Mesodermal cell (in vitro differentiated cells): ENCODE data around the gene KCNC1.

Experiments
- H3K27ac ChIP-seq: 2 replicates; pipeline ENCODE4 v1.7.0; 2013; ENCODE audit warnings: mild to moderate bottlenecking, low read depth, low read length, moderate library complexity; ENCODE audit not compliant: severe bottlenecking
- H3K36me3 ChIP-seq: 2 replicates; pipeline ENCODE4 v1.7.1; 2013; ENCODE audit warnings: mild to moderate bottlenecking, low read length, moderate library complexity; ENCODE audit not compliant: control insufficient read depth, insufficient read depth
- H3K4me1 ChIP-seq: one replicate; pipeline ENCODE4 v1.7.1; 2013; ENCODE audit warnings: mild to moderate bottlenecking, low read length; ENCODE audit not compliant: insufficient read depth, control insufficient read depth, poor library complexity, severe bottlenecking
- H3K4me3 ChIP-seq: 2 replicates; pipeline ENCODE4 v1.7.0; 2013; ENCODE audit warnings: low read length, control low read depth, mild to moderate bottlenecking; ENCODE audit not compliant: insufficient read depth, poor library complexity, severe bottlenecking; ENCODE audit errors: extremely low read depth
- H3K9me3 ChIP-seq: 2 replicates; pipeline ENCODE4 v1.7.1; 2013; ENCODE audit warnings: mild to moderate bottlenecking, low read length, moderate library complexity; ENCODE audit not compliant: control insufficient read depth
- WGBS, 2 experiments: methylation state at CpG; one replicate each; pipeline ENCODE4 v1.1.5; 2013; ENCODE audit warnings: missing lambda C conversion rate in 2 of 2; ENCODE audit not compliant: insufficient coverage in 2 of 2; 5-methylcytosine and 5-hydroxymethylcytosine counted together

KCNC1 gene

GRCh38 chr11:17798716-17799115 lies 64.1 kb downstream of the KCNC1 start:
- H3K4me3 ChIP-seq, result no peak overlapping the region
- 87 to 88% methylated on average over 1 to 2 of the region's 3 CpGs for WGBS, 2 experiments

GRCh38 chr11:17799147-17799546 lies 64.6 kb downstream of the KCNC1 start:
- Histone ChIP-seq H3K4me3 (no peak overlapping the region), H3K27ac (no peak overlapping the region), H3K4me1 (no peaks in the 10 kb centered on the region), H3K9me3 (no peaks in the 10 kb centered on the region), H3K36me3 (no peaks in the 10 kb centered on the region)
- 94 to 96% methylated on average over 3 to 4 of the region's 5 CpGs for WGBS, 2 experiments

More at GRCh38 chr11:17798716-17799115, 64.1 kb downstream of the KCNC1 start:
- Histone ChIP-seq H3K9me3 (no peaks in the 10 kb centered on the region), H3K27ac (no peak overlapping the region), H3K36me3 (no peaks in the 10 kb centered on the region), H3K4me1 (no peaks in the 10 kb centered on the region)

GRCh38 chr11:17801166-17801565 lies 66.6 kb downstream of the KCNC1 start:
- Histone ChIP-seq H3K9me3 (no peaks in the 10 kb centered on the region), H3K4me3 (no peak overlapping the region), H3K4me1 (no peaks in the 10 kb centered on the region), H3K27ac (no peak overlapping the region), H3K36me3 (no peaks in the 10 kb centered on the region)
- WGBS, 2 experiments, result 94% methylated on average over 3 of the region's 4 CpGs; no CpG with 5 or more reads in 1 of the 2 experiments

- Histone ChIP-seq H3K27ac (no peak overlapping the region), H3K4me1 (no peaks in the 10 kb centered on the region), H3K9me3 (no peaks in the 10 kb centered on the region), H3K4me3 (no peak overlapping the region), H3K36me3 (no peaks in the 10 kb centered on the region)
- 70 to 72% methylated on average over 4 of the region's 4 CpGs for WGBS, 2 experiments
Observed at GRCh38 chr11:17802491-17802890, 67.9 kb downstream of the KCNC1 start.

GRCh38 chr11:17803754-17804334 lies 69.3 kb downstream of the KCNC1 start:
- WGBS, 2 experiments, result 81 to 88% methylated on average over 6 to 7 of the region's 7 CpGs
- no peaks in the 10 kb centered on the region for H3K4me1 ChIP-seq
- no peak overlapping the region for H3K27ac ChIP-seq
- no peak overlapping the region for H3K4me3 ChIP-seq
- H3K9me3 ChIP-seq, result no peaks in the 10 kb centered on the region
- no peaks in the 10 kb centered on the region for H3K36me3 ChIP-seq

GRCh38 chr11:17805043-17805442 lies 70.5 kb downstream of the KCNC1 start:
- no peaks in the 10 kb centered on the region for H3K9me3 ChIP-seq
- no peaks in the 10 kb centered on the region for H3K4me1 ChIP-seq
- 83 to 93% methylated on average over 2 to 4 of the region's 4 CpGs for WGBS, 2 experiments
- no peak overlapping the region for H3K4me3 ChIP-seq
- no peak overlapping the region for H3K27ac ChIP-seq
- no peaks in the 10 kb centered on the region for H3K36me3 ChIP-seq

GRCh38 chr11:17805873-17806272 lies 71.3 kb downstream of the KCNC1 start:
- Histone ChIP-seq H3K9me3 (no peaks in the 10 kb centered on the region), H3K27ac (no peak overlapping the region), H3K36me3 (no peaks in the 10 kb centered on the region), H3K4me1 (no peaks in the 10 kb centered on the region), H3K4me3 (no peak overlapping the region)
- WGBS, 2 experiments, result no CpG with 5 or more reads among the region's 1 CpG

GRCh38 chr11:17807034-17807433 lies 72.5 kb downstream of the KCNC1 start:
- H3K9me3 ChIP-seq, result no peaks in the 10 kb centered on the region
- peaks cover 5% of the 10 kb centered on the region for H3K4me1 ChIP-seq
- no peaks in the 10 kb centered on the region for H3K36me3 ChIP-seq
- H3K4me3 ChIP-seq, result no peak overlapping the region
- no peak overlapping the region for H3K27ac ChIP-seq
- WGBS, 2 experiments, result 55 to 90% methylated on average over 2 to 4 of the region's 4 CpGs

GRCh38 chr11:17810041-17810440 lies 75.5 kb downstream of the KCNC1 start:
- H3K27ac ChIP-seq, result no peak overlapping the region
- H3K36me3 ChIP-seq, result no peaks in the 10 kb centered on the region
- 88% methylated on average over 1 of the region's 1 CpG; no CpG with 5 or more reads in 1 of the 2 experiments for WGBS, 2 experiments
- H3K4me1 ChIP-seq, result peaks cover 18% of the 10 kb centered on the region
- no peaks in the 10 kb centered on the region for H3K9me3 ChIP-seq
- H3K4me3 ChIP-seq, result no peak overlapping the region

- Histone ChIP-seq H3K9me3 (no peaks in the 10 kb centered on the region), H3K27ac (no peak overlapping the region), H3K4me3 (no peak overlapping the region), H3K36me3 (no peaks in the 10 kb centered on the region), H3K4me1 (peaks cover 18% of the 10 kb centered on the region)
- 87 to 90% methylated on average over 3 of the region's 3 CpGs for WGBS, 2 experiments
Observed at GRCh38 chr11:17810746-17811145, 76.2 kb downstream of the KCNC1 start.

- H3K9me3 ChIP-seq, result no peaks in the 10 kb centered on the region
- H3K4me3 ChIP-seq, result no peak overlapping the region
- H3K4me1 ChIP-seq, result peaks cover 18% of the 10 kb centered on the region
- WGBS, 2 experiments, result 90 to 93% methylated on average over 4 to 6 of the region's 7 CpGs
- no peaks in the 10 kb centered on the region for H3K36me3 ChIP-seq
- no peak overlapping the region for H3K27ac ChIP-seq
Observed at GRCh38 chr11:17811352-17811751, 76.8 kb downstream of the KCNC1 start.
